ENCODE data around the gene TRIML2.
"Not testable (repeated sequence)": the region's sequence is repeated elsewhere in the genome, so short reads cannot be mapped to it uniquely, and the experiment has no call there.

TRIML2 gene

GRCh38 chr4:188106454-188106853 lies 2.9 kb downstream of the TRIML2 start:
- DNase-seq = no peak

GRCh38 chr4:188092824-188093223 lies 16.6 kb downstream of the TRIML2 start:
- no peak for DNase-seq

- no peak for DNase-seq
These were observed 22.5 kb downstream of the TRIML2 start for GRCh38 chr4:188086858-188087257.

GRCh38 chr4:188082796-188083195 lies 26.6 kb downstream of the TRIML2 start:
- DNase-seq = no peak

GRCh38 chr4:188078116-188078515 lies 31.3 kb downstream of the TRIML2 start:
- DNase-seq = no peak

GRCh38 chr4:188076169-188076568 lies 33.2 kb downstream of the TRIML2 start:
- no peak for DNase-seq

GRCh38 chr4:188061083-188061482 lies 48.3 kb downstream of the TRIML2 start:
- no peak for DNase-seq

GRCh38 chr4:188053302-188053701 lies 56.1 kb downstream of the TRIML2 start:
- no peak for DNase-seq

GRCh38 chr4:188046657-188047056 lies 62.7 kb downstream of the TRIML2 start:
- no peak for DNase-seq

GRCh38 chr4:188045461-188045860 lies 63.9 kb downstream of the TRIML2 start:
- not testable (repeated sequence) for DNase-seq

- no peak for DNase-seq
These were observed 66.2 kb downstream of the TRIML2 start for GRCh38 chr4:188043154-188043553.

GRCh38 chr4:188042191-188042590 lies 67.2 kb downstream of the TRIML2 start:
- no peak for DNase-seq

- DNase-seq = no peak
These were observed 67.7 kb downstream of the TRIML2 start for GRCh38 chr4:188041721-188042120.

All from activated CD4-positive, alpha-beta T cell treated with anti-CD3 and anti-CD28 coated beads, Interleukin-2, amount 50 U/mL, for 48 hours (primary cell).